Suprapubic skin (tissue), 4 donors: ENCODE results near the gene IHH.

Source experiments
- POLR2A ChIP-seq, 2 donors: fragments of 450-650 bp; IDR thresholded peaks; one replicate each; pipeline ENCODE4 v1.6.1; 2017; ENCODE audit warnings: antibody characterized with exemption in 2 of 2, mild to moderate bottlenecking in 2 of 2, moderate library complexity in 2 of 2
- POLR2AphosphoS5 ChIP-seq, 3 donors: sonication (generic); formaldehyde crosslinking; IDR thresholded peaks; one replicate each; pipeline ENCODE4 v1.6.1; 2017; ENCODE audit warnings: antibody characterized with exemption in 3 of 3
- TF ChIP-seq, protein P1 (sequence below), 2 donors: fragments of 200-600 bp in 1 of 2; fragments of 450-650 bp in 1 of 2; sonication (generic) in 1 of 2; IDR thresholded peaks; one replicate each; pipeline ENCODE4 v1.5.1; 2016 to 2019; ENCODE audit warnings: antibody characterized with exemption in 2 of 2, mild to moderate bottlenecking in 1 of 2, moderate library complexity in 1 of 2

DNA sequence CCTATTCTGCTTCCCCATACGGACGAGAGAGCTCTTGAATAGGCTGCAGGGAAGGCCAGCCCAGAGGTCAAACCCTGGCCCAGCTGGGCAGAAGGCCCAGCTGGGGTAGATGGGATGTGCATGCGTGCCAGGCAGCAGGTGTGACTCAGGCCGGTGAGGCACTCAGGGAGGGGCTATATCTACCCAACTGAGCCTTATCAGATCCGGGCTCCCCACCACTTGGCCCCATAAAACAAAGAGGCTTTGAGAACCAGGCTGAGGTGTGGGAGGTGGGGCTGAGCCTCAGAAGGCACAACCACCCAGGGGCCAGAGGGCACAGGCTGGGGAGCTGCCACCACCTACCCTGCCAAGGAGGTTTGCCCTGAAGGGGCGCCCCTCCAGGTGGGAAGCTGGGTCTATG, 11.4 kb downstream of the IHH start:
- TF ChIP-seq POLR2A (IDR thresholded peaks at IDR 0.05) = no peak
- no peak for TF ChIP-seq POLR2AphosphoS5 (IDR thresholded peaks at IDR 0.05)
- TF ChIP-seq, protein P1, sequence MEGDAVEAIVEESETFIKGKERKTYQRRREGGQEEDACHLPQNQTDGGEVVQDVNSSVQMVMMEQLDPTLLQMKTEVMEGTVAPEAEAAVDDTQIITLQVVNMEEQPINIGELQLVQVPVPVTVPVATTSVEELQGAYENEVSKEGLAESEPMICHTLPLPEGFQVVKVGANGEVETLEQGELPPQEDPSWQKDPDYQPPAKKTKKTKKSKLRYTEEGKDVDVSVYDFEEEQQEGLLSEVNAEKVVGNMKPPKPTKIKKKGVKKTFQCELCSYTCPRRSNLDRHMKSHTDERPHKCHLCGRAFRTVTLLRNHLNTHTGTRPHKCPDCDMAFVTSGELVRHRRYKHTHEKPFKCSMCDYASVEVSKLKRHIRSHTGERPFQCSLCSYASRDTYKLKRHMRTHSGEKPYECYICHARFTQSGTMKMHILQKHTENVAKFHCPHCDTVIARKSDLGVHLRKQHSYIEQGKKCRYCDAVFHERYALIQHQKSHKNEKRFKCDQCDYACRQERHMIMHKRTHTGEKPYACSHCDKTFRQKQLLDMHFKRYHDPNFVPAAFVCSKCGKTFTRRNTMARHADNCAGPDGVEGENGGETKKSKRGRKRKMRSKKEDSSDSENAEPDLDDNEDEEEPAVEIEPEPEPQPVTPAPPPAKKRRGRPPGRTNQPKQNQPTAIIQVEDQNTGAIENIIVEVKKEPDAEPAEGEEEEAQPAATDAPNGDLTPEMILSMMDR (IDR thresholded peaks at IDR 0.05) = no peak
